Fibroblast of lung (primary cell): ENCODE results near the gene S100A2.

ENCODE experiments used
- CTCF ChIP-seq, 2 donors: IDR thresholded peaks in 1 of 2; conservative IDR thresholded peaks in 1 of 2; 1 replicate in 1 of 2; 2 replicates in 1 of 2; pipeline ENCODE4 v1.5.1; 2011 to 2012; ENCODE audit warnings: low read length in 2 of 2, control low read depth in 1 of 2, inconsistent platforms in 1 of 2, low read depth in 1 of 2, mild to moderate bottlenecking in 1 of 2
- EZH2 ChIP-seq: IDR thresholded peaks from 2 replicates; pipeline ENCODE4 v1.5.1; 2012; ENCODE audit warnings: low read length, control low read depth, mild to moderate bottlenecking; ENCODE audit errors: missing control alignments

DNA sequence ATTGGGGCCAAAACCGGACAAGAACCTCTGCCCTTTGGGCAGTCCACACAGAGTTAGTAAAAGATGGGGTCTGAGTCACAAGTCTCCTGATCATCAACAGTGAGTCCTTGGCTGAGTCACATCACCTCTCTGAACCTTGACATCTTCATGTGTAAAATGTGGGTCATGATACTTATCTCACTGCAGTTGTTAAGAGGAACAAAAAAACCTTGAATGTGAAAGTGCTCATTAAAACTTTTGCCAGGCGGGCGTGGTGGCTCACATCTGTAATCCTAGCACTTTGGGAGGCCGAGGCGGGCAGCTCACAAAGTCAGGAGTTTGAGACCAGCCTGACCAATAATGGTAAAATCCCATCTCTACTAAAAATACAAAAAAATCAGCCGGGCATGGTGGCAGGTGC is 31.6 kb upstream of the S100A2 start:
- TF ChIP-seq CTCF (conservative IDR thresholded peaks at IDR 0.05 in 1 of 2, IDR thresholded peaks at IDR 0.05 in 1 of 2; ENCODE audit: low read depth in 1 of 2, low read length in 2 of 2) (no peak), EZH2 (no peak)
